NCI-H1694 (cell line): ENCODE data around the gene RINL.
A peak's percentile ranks its signal among the peaks of the same experiment; 100 is the strongest.
"Not testable (repeated sequence)": the region's sequence is repeated elsewhere in the genome, so short reads cannot be mapped to it uniquely, and the experiment has no call there.

Experiments
- DNase-seq: peaks from one replicate; lab custom pipeline; 2025; lab: John Stamatoyannopoulos, UW

The RINL gene

GRCh38 chr19:38904581-38905539 is 26.8 kb upstream of the RINL start:
- DNase-seq: no peak

GRCh38 chr19:38901683-38902082 is 23.6 kb upstream of the RINL start:
- DNase-seq: no peak

- DNase-seq: no peak
Measured at GRCh38 chr19:38900743-38901190, 22.7 kb upstream of the RINL start.

- DNase-seq: peak; percentile 44
Measured at GRCh38 chr19:38900202-38900629, 22.1 kb upstream of the RINL start.

GRCh38 chr19:38899447-38900201 is 21.5 kb upstream of the RINL start, which contains the start of the genes NFKBIB and SIRT2:
Gene NFKBIB (plus strand): TSS chr19:38899969. CDS start chr19:38900033, 64 bp downstream.
Gene SIRT2 (minus strand): TSS chr19:38899618. CDS start chr19:38899521, 97 bp downstream.
- DNase-seq: peak; percentile 100

- DNase-seq: no peak
Measured at GRCh38 chr19:38898788-38899446, 20.8 kb upstream of the RINL start.

GRCh38 chr19:38894968-38895367 is 16.9 kb upstream of the RINL start:
- no peak for DNase-seq

GRCh38 chr19:38893341-38893771 is 15.3 kb upstream of the RINL start:
- DNase-seq: no peak

- no peak for DNase-seq
Measured at GRCh38 chr19:38892841-38893240, 14.8 kb upstream of the RINL start.

GRCh38 chr19:38891771-38892170 is 13.7 kb upstream of the RINL start:
- no peak for DNase-seq

GRCh38 chr19:38890686-38891085 is 12.6 kb upstream of the RINL start:
- DNase-seq: no peak

- no peak for DNase-seq
Measured at GRCh38 chr19:38889803-38890202, 11.7 kb upstream of the RINL start.

- DNase-seq: no peak
Measured at GRCh38 chr19:38888876-38889275, 10.8 kb upstream of the RINL start.

- not testable (repeated sequence) for DNase-seq
Measured at GRCh38 chr19:38884691-38885090, 6.6 kb upstream of the RINL start.

- DNase-seq: no peak
Measured at GRCh38 chr19:38883286-38883685, 5.2 kb upstream of the RINL start.

GRCh38 chr19:38880882-38881609 is 3.0 kb upstream of the RINL start:
- DNase-seq: no peak

- no peak for DNase-seq
Measured at GRCh38 chr19:38880076-38880881, 2.2 kb upstream of the RINL start.

- no peak for DNase-seq
Measured at GRCh38 chr19:38879400-38879751, 1.3 kb upstream of the RINL start.

GRCh38 chr19:38878575-38879399 is 712 bp upstream of the RINL start:
- no peak for DNase-seq
